Measurements from ENCODE around the gene AFF3.
A peak's percentile ranks its signal among the peaks of the same experiment; 100 is the strongest.

AFF3 gene

GRCh38 chr2:99571021-99571420 is 571.4 kb downstream of the AFF3 start:
- no peak for TF ChIP-seq CTCF (IDR thresholded peaks at IDR 0.05; ENCODE audit: control insufficient read depth, extremely low read depth, insufficient read depth)
- no peak overlapping the region for H3K4me3 ChIP-seq (ENCODE audit: low read depth, low read length)
- no peak for DNase-seq (ENCODE audit: low read depth)

- no peak for TF ChIP-seq CTCF (IDR thresholded peaks at IDR 0.05; ENCODE audit: control insufficient read depth, extremely low read depth, insufficient read depth)
- no peak overlapping the region for H3K4me3 ChIP-seq (ENCODE audit: low read depth, low read length)
- no peak for DNase-seq (ENCODE audit: low read depth)
Observed at GRCh38 chr2:99569386-99569785, 573.0 kb downstream of the AFF3 start.

- TF ChIP-seq CTCF (IDR thresholded peaks at IDR 0.05; ENCODE audit: control insufficient read depth, extremely low read depth, insufficient read depth): no peak
- no peak for DNase-seq (ENCODE audit: low read depth)
- no peak overlapping the region for H3K4me3 ChIP-seq (ENCODE audit: low read depth, low read length)
Observed at GRCh38 chr2:99565227-99565626, 577.2 kb downstream of the AFF3 start.

GRCh38 chr2:99562516-99562915 is 579.9 kb downstream of the AFF3 start:
- H3K4me3 ChIP-seq (ENCODE audit: low read depth, low read length): no peak overlapping the region
- no peak for TF ChIP-seq CTCF (IDR thresholded peaks at IDR 0.05; ENCODE audit: control insufficient read depth, extremely low read depth, insufficient read depth)
- no peak for DNase-seq (ENCODE audit: low read depth)

- TF ChIP-seq CTCF (IDR thresholded peaks at IDR 0.05; ENCODE audit: control insufficient read depth, extremely low read depth, insufficient read depth): no peak
- DNase-seq (ENCODE audit: low read depth): no peak
- H3K4me3 ChIP-seq (ENCODE audit: low read depth, low read length): no peak overlapping the region
Observed at GRCh38 chr2:99561804-99562203, 580.6 kb downstream of the AFF3 start.

- H3K4me3 ChIP-seq (ENCODE audit: low read depth, low read length): no peak overlapping the region
- no peak for DNase-seq (ENCODE audit: low read depth)
- TF ChIP-seq CTCF (IDR thresholded peaks at IDR 0.05; ENCODE audit: control insufficient read depth, extremely low read depth, insufficient read depth): peak; percentile 86
Observed at GRCh38 chr2:99559075-99559662, 583.2 kb downstream of the AFF3 start.

GRCh38 chr2:99555404-99555803 is 587.0 kb downstream of the AFF3 start:
- H3K4me3 ChIP-seq (ENCODE audit: low read depth, low read length): no peak overlapping the region
- DNase-seq (ENCODE audit: low read depth): no peak
- TF ChIP-seq CTCF (IDR thresholded peaks at IDR 0.05; ENCODE audit: control insufficient read depth, extremely low read depth, insufficient read depth): no peak

Measured in LNCaP clone FGC (cell line).